Loucy (cell line): ENCODE measurements around the gene PLCG2.

Experiments used
- H2AFZ ChIP-seq: fragments of 200-600 bp; sonication (generic); 2 replicates; pipeline ENCODE4 v1.6.0; 2016; ENCODE audit warnings: antibody characterized with exemption, mild to moderate bottlenecking, low read length, moderate library complexity
- H3F3A ChIP-seq: fragments of 200-600 bp; 2 replicates; pipeline ENCODE4 v1.6.0; 2016; ENCODE audit warnings: antibody characterized with exemption, low read depth, mild to moderate bottlenecking
- H3K27me3 ChIP-seq: fragments of 200-600 bp; sonication (generic); 2 replicates; pipeline ENCODE4 v1.6.1; 2014; ENCODE audit warnings: low read length, mild to moderate bottlenecking; ENCODE audit not compliant: insufficient read depth, poor library complexity, severe bottlenecking
- H3K36me3 ChIP-seq: fragments of 200-600 bp; sonication (generic); 2 replicates; pipeline ENCODE4 v1.6.1; 2016; ENCODE audit warnings: low read length; ENCODE audit not compliant: insufficient read depth
- H3K4me1 ChIP-seq: fragments of 200-600 bp; sonication (generic); 2 replicates; pipeline ENCODE4 v1.5.1; 2014; ENCODE audit warnings: low read length, mild to moderate bottlenecking; ENCODE audit not compliant: insufficient read depth, poor library complexity, severe bottlenecking
- H3K4me2 ChIP-seq: fragments of 200-600 bp; sonication (generic); 2 replicates; pipeline ENCODE4 v1.6.0; 2014; ENCODE audit warnings: antibody characterized with exemption, low read length, low read depth, mild to moderate bottlenecking; ENCODE audit not compliant: poor library complexity, severe bottlenecking
- H3K4me3 ChIP-seq: fragments of 200-600 bp; sonication (generic); 2 replicates; pipeline ENCODE4 v1.5.1; 2014; ENCODE audit warnings: low read length, mild to moderate bottlenecking, mixed read lengths; ENCODE audit not compliant: poor library complexity, severe bottlenecking
- H3K79me2 ChIP-seq: fragments of 200-600 bp; sonication (generic); 2 replicates; pipeline ENCODE4 v1.6.1; 2014; ENCODE audit warnings: low read length; ENCODE audit not compliant: insufficient read depth
- H3K9ac ChIP-seq: fragments of 200-600 bp; sonication (generic); 2 replicates; pipeline ENCODE4 v1.6.0; 2014; ENCODE audit warnings: mild to moderate bottlenecking, low read depth, low read length, moderate library complexity; ENCODE audit not compliant: poor library complexity, severe bottlenecking
- H3K9me2 ChIP-seq: fragments of 200-600 bp; sonication (generic); replicated peaks from 2 replicates; pipeline ENCODE4 v1.6.1; 2016; ENCODE audit warnings: low read depth, low read length, mixed read lengths
- H3K9me3 ChIP-seq: fragments of 200-600 bp; sonication (generic); 2 replicates; pipeline ENCODE4 v1.6.1; 2014; ENCODE audit warnings: mild to moderate bottlenecking, antibody characterized with exemption, low read length, low read depth; ENCODE audit not compliant: insufficient read depth
- H4K20me1 ChIP-seq: fragments of 200-600 bp; sonication (generic); 2 replicates; pipeline ENCODE4 v1.6.0; 2014; ENCODE audit warnings: antibody characterized with exemption, low read length, mild to moderate bottlenecking; ENCODE audit not compliant: insufficient read depth, poor library complexity, severe bottlenecking
- EZH2phosphoT487 ChIP-seq: fragments of 200-600 bp; IDR thresholded peaks from 2 replicates; pipeline ENCODE4 v1.6.1; 2018; ENCODE audit warnings: antibody characterized with exemption, mild to moderate bottlenecking, moderate library complexity, borderline replicate concordance
- TF ChIP-seq, protein P1 (sequence below): fragments of 200-600 bp; sonication (generic); conservative IDR thresholded peaks from 2 replicates; pipeline ENCODE4 v1.5.1; 2014; ENCODE audit warnings: mild to moderate bottlenecking, antibody characterized with exemption, low read length

The PLCG2 gene

DNA sequence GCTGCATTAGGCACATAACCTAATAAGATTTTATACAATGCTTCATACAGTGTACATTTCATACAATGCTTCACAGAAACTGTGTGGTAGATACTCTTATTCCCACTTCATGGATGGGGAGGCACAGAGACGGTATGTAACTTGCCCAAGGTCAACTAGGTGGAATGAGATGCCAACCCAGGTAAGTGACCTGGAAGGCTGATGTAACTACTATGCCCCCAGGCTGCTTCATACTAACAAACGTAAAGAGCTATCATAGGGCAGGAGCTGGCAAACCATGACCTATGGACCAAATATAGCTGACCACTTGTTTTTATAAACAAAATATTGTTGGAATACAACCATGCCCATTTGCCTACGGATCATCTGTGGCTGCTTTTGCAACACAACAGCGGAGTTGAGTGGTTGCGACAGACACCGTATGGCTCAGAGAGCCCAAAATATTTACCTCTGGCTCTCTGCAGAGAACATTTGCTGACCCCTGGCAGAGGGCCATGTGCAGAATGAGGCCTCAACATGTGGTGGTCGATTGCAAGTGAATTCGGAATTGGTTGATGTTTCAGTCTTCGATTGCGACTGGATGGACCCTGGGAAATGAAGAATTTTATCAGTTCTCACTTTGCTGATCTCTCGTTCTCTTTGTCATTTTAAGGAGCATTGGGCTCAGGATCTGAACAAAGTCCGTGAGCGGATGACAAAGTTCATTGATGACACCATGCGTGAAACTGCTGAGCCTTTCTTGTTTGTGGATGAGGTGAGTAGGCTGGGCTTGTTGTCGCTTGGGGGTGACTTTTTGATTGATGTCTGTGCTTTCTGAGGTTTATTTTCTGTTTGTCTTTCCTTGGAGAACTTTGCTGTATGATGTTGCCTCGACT is 109.7 kb downstream of the PLCG2 start:
- no peak overlapping the region for H3K4me3 ChIP-seq
- H3K9me3 ChIP-seq, result no peaks in the 10 kb centered on the region
- H3K9ac ChIP-seq, result no peak overlapping the region
- H3K4me1 ChIP-seq, result no peaks in the 10 kb centered on the region
- TF ChIP-seq EZH2phosphoT487, result no peak
- TF ChIP-seq, protein P1, sequence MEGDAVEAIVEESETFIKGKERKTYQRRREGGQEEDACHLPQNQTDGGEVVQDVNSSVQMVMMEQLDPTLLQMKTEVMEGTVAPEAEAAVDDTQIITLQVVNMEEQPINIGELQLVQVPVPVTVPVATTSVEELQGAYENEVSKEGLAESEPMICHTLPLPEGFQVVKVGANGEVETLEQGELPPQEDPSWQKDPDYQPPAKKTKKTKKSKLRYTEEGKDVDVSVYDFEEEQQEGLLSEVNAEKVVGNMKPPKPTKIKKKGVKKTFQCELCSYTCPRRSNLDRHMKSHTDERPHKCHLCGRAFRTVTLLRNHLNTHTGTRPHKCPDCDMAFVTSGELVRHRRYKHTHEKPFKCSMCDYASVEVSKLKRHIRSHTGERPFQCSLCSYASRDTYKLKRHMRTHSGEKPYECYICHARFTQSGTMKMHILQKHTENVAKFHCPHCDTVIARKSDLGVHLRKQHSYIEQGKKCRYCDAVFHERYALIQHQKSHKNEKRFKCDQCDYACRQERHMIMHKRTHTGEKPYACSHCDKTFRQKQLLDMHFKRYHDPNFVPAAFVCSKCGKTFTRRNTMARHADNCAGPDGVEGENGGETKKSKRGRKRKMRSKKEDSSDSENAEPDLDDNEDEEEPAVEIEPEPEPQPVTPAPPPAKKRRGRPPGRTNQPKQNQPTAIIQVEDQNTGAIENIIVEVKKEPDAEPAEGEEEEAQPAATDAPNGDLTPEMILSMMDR, result no peak
- H3K36me3 ChIP-seq, result peaks cover 3% of the 10 kb centered on the region; the same call in 1 of the 2 replicates
- H3K27me3 ChIP-seq, result no peaks in the 10 kb centered on the region
- no peak overlapping the region for H2AFZ ChIP-seq
- no peaks in the 10 kb centered on the region for H3K9me2 ChIP-seq
- no peaks in the 10 kb centered on the region for H3F3A ChIP-seq
- no peaks in the 10 kb centered on the region for H3K79me2 ChIP-seq
- H3K4me2 ChIP-seq, result no peak overlapping the region
- H4K20me1 ChIP-seq, result no peaks in the 10 kb centered on the region

DNA sequence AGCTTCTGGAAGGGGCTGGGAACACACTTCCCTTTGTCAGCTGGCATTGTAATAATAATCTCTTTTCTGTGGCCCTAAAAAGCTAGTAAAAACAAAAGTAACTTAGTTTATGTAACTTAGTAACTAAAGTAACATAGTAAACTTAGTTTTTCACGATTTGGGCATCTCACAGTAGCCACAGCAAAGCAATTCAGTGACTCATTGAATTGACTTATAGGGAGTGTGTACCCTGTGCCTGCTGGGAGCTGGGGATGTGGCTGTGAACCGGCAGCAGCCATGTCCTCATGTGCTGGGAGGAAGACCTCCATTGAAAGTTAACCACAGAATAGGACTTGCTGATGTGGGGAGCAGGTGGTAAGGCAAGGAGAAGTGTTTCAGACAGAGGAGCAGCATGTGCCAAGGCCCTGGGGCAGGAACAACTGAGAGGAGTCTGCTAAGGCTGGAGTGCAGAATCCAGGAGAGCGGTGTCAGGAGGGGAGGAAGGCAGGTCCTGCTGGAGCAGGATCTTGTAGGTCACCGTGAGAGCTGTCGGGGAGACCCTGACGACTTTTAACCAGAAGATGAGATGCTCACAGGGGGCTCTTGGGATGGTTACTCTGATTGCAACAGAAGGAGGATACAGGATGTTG is 112.8 kb downstream of the PLCG2 start:
- no peaks in the 10 kb centered on the region for H3K79me2 ChIP-seq
- peaks cover 10% of the 10 kb centered on the region; the same call in 1 of the 2 replicates for H3K36me3 ChIP-seq
- H3K9me3 ChIP-seq, result no peaks in the 10 kb centered on the region
- no peaks in the 10 kb centered on the region for H4K20me1 ChIP-seq
- no peak overlapping the region for H2AFZ ChIP-seq
- no peaks in the 10 kb centered on the region for H3K9me2 ChIP-seq
- no peaks in the 10 kb centered on the region for H3F3A ChIP-seq
- no peak overlapping the region for H3K4me3 ChIP-seq
- no peaks in the 10 kb centered on the region for H3K4me1 ChIP-seq
- H3K4me2 ChIP-seq, result no peak overlapping the region
- H3K27me3 ChIP-seq, result no peaks in the 10 kb centered on the region
- no peak overlapping the region for H3K9ac ChIP-seq
- TF ChIP-seq, protein P1, result no peak
- TF ChIP-seq EZH2phosphoT487, result no peak

DNA sequence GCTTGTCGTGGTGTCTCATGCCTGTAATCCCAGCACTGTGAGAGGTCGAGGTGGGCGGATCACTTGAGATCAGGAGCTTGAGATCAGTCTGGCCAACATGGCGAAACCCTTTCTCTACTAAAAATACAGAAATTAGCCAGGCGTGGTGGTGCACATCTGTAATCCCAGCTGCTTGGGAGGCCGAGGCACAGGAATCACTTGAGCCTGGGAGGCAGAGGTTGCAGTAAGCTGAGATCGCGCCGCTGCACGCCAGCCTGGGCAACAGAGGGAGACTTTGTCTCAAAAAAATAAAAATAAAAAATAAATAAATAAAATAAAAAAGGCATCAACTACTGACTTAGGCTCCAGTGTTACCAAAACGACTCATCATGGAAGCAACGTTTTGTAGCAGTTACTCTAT is 115.5 kb downstream of the PLCG2 start:
- H3K4me3 ChIP-seq, result no peak overlapping the region
- H3K9ac ChIP-seq, result no peak overlapping the region
- no peaks in the 10 kb centered on the region for H3K4me1 ChIP-seq
- H3K9me2 ChIP-seq, result no peaks in the 10 kb centered on the region
- H3K9me3 ChIP-seq, result no peaks in the 10 kb centered on the region
- H3K4me2 ChIP-seq, result no peak overlapping the region
- TF ChIP-seq, protein P1, result no peak
- TF ChIP-seq EZH2phosphoT487, result no peak
- H2AFZ ChIP-seq, result no peak overlapping the region
- H3K27me3 ChIP-seq, result no peaks in the 10 kb centered on the region
- H3F3A ChIP-seq, result no peaks in the 10 kb centered on the region
- peaks cover 14% of the 10 kb centered on the region; the same call in 1 of the 2 replicates for H3K36me3 ChIP-seq
- no peaks in the 10 kb centered on the region for H3K79me2 ChIP-seq
- H4K20me1 ChIP-seq, result no peaks in the 10 kb centered on the region
